IPS-15b (cell line): ENCODE data around the gene RCC1.

Source experiments
- H3K27me3 ChIP-seq: one replicate; pipeline ENCODE4 v1.6.1; 2013; ENCODE audit warnings: low read length; ENCODE audit not compliant: control insufficient read depth, insufficient read depth
- H3K36me3 ChIP-seq: one replicate; pipeline ENCODE4 v1.6.1; 2013; ENCODE audit warnings: low read length; ENCODE audit not compliant: control insufficient read depth, insufficient read depth
- H3K4me1 ChIP-seq: one replicate; pipeline ENCODE4 v1.6.1; 2013; ENCODE audit warnings: mild to moderate bottlenecking, low read length; ENCODE audit not compliant: control insufficient read depth, insufficient read depth
- H3K4me3 ChIP-seq: one replicate; pipeline ENCODE4 v1.5.1; 2013; ENCODE audit warnings: low read depth, low read length
- H3K9ac ChIP-seq: one replicate; pipeline ENCODE4 v1.6.1; 2013; ENCODE audit warnings: low read depth, mild to moderate bottlenecking, low read length
- H3K9me3 ChIP-seq: one replicate; pipeline ENCODE4 v1.6.1; 2013; ENCODE audit warnings: mild to moderate bottlenecking, low read length; ENCODE audit not compliant: control insufficient read depth, insufficient read depth

RCC1 gene

DNA sequence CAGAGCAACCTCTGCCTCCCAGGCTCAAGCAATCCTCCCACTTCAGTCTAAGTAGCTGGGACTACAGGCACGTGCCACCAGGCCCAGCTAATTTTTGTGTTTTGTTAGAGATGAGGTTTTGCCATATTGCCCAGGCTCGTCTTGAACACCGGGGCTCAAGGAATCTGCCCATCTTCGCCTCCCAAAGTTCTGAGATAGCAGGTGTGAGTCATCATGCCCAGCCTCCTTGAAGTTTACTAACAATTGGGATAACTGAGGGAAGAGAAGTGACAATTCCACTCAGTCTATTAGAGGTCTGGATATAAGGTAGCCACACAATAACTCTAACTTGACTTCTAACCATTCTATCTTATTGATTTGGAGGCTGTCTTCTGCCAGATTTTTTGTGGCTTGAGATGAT lies 6.3 kb upstream of the RCC1 start:
- no peak overlapping the region for H3K9ac ChIP-seq
- H3K36me3 ChIP-seq, result peaks cover 5% of the 10 kb centered on the region
- no peaks in the 10 kb centered on the region for H3K27me3 ChIP-seq
- no peaks in the 10 kb centered on the region for H3K4me1 ChIP-seq
- no peak overlapping the region for H3K4me3 ChIP-seq
- H3K9me3 ChIP-seq, result no peaks in the 10 kb centered on the region

GRCh38 chr1:28501925-28502324 lies 3.9 kb upstream of the RCC1 start:
- H3K4me3 ChIP-seq, result no peak overlapping the region
- peaks cover 9% of the 10 kb centered on the region for H3K36me3 ChIP-seq
- H3K9ac ChIP-seq, result no peak overlapping the region
- H3K9me3 ChIP-seq, result no peaks in the 10 kb centered on the region
- no peaks in the 10 kb centered on the region for H3K4me1 ChIP-seq
- no peaks in the 10 kb centered on the region for H3K27me3 ChIP-seq

- no peaks in the 10 kb centered on the region for H3K9me3 ChIP-seq
- no peaks in the 10 kb centered on the region for H3K27me3 ChIP-seq
- no peak overlapping the region for H3K4me3 ChIP-seq
- peaks cover 19% of the 10 kb centered on the region for H3K36me3 ChIP-seq
- H3K4me1 ChIP-seq, result no peaks in the 10 kb centered on the region
- no peak overlapping the region for H3K9ac ChIP-seq
Measured at GRCh38 chr1:28503117-28503516, 2.7 kb upstream of the RCC1 start.

GRCh38 chr1:28506907-28507246 lies 1.0 kb downstream of the RCC1 start:
- H3K27me3 ChIP-seq, result no peaks in the 10 kb centered on the region
- peaks cover 47% of the 10 kb centered on the region for H3K36me3 ChIP-seq
- peak overlapping the region; percentile 100 for H3K9ac ChIP-seq
- peak overlapping the region; percentile 77 for H3K4me3 ChIP-seq
- no peaks in the 10 kb centered on the region for H3K9me3 ChIP-seq
- peaks cover 15% of the 10 kb centered on the region for H3K4me1 ChIP-seq

DNA sequence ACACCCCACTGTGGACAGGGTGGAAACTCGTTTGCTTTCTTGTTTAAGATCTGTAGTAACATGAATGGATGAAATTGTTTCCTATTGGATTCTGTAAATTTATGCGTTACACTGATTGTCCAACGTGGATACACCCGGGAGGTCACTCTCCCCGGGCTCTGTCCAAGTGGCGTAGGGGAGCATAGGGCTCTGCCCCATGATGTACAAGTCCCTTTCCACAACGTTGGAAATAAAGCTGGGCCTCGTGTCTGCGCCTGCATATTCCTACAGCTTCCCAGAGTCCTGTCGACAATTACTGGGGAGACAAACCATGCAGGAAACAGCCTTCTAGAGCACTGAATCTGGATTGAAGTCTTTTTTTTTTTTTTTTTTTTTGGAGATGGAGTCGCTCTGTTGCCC lies 1.4 kb downstream of the RCC1 start:
- peaks cover 47% of the 10 kb centered on the region for H3K36me3 ChIP-seq
- no peaks in the 10 kb centered on the region for H3K27me3 ChIP-seq
- peak overlapping the region; percentile 100 for H3K9ac ChIP-seq
- peaks cover 15% of the 10 kb centered on the region for H3K4me1 ChIP-seq
- no peaks in the 10 kb centered on the region for H3K9me3 ChIP-seq
- H3K4me3 ChIP-seq, result peak overlapping the region; percentile 77

DNA sequence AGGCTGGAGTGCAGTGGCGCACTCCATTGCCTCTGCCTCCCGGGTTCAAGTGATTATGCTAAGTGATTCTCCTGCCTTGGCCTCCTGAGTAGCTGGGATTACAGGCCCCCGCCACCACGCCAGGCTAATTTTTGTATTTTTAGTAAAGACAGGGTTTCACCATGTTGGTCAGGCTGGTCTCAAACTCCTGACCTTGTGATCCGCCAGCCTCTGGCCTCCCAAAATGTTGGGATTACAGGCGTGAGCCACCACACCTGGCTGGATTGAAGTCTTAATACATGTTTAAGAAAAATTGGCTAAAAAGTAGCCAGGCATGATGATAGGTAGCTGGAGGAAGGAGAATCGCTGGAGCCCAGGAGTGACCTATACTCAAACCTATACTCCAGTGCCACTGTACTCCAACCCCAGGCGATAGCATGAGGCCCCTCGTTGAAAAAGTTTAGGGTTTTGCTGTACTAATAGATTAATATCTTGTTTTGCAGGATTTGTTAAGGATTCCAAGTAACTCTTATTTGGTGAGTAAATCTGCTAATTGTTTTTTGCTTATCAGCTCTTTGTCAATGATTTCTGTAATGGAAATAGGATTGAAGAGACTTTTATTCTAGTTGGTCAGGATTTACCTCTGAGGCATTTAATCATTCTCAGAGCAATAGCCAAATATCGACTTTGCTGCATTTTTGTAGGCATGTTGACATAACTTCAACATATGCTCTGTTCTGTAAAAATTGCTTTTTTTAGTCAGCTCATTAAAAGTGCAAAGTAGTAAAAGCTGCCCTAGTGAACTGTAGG lies 2.0 kb downstream of the RCC1 start:
- Histone ChIP-seq H3K9me3 (no peaks in the 10 kb centered on the region), H3K9ac (peak overlapping the region; percentile 100), H3K36me3 (peaks cover 47% of the 10 kb centered on the region), H3K4me3 (peak overlapping the region; percentile 77), H3K27me3 (no peaks in the 10 kb centered on the region), H3K4me1 (peaks cover 15% of the 10 kb centered on the region)

DNA sequence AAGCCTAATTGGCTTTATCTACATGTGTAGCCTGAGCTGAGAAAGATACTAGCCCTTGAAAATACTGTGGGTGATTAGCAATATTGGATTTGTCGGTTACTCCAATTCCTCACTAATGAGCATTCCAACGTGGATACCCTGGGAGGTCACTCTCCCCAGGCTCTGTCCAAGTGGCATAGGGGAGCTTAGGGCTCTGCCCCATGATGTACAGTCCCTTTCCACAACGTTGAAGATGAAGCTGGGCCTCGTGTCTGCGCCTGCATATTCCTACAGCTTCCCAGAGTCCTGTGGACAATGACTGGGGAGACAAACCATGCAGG lies 2.6 kb downstream of the RCC1 start:
- Histone ChIP-seq H3K9me3 (no peaks in the 10 kb centered on the region), H3K4me3 (peak overlapping the region; percentile 77), H3K36me3 (peaks cover 47% of the 10 kb centered on the region), H3K4me1 (peaks cover 15% of the 10 kb centered on the region), H3K9ac (peak overlapping the region; percentile 100), H3K27me3 (no peaks in the 10 kb centered on the region)

GRCh38 chr1:28509705-28510272 lies 3.9 kb downstream of the RCC1 start:
- peaks cover 47% of the 10 kb centered on the region for H3K36me3 ChIP-seq

DNA sequence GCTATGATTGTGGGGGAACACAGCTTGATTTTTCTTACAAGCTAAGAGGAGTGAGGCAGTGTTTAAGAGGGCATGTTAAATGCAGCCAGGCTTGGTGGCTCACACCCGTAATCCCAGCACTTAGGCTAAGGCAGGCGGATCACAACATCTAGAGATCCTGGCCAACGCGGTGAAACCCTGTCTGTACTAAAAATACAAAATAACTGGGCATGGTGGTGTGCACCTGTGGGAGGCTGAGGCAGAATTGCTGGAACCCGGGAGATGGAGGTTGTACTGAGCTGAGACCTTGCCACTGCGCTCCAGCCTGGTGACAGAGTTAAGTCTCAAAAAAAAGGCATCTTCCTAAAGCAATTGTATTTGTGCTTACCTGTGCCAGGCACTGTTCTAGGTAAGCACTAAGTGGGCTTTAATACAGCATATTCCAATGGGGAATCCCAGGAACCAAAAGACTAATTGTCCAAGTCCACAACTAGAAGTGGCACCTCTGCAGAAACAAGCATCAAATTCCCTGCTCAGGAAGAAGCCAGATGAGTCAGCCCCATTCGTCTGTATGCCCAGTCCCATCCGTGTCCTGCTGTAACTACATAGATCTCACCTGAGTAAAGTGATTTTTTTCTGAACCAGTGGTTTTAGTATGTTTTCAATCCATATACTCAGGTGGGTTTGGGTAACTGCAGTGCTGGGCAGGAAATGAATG lies 4.6 kb downstream of the RCC1 start:
- peak overlapping the region; percentile 100 for H3K9ac ChIP-seq
- H3K4me1 ChIP-seq, result peaks cover 15% of the 10 kb centered on the region
- no peaks in the 10 kb centered on the region for H3K27me3 ChIP-seq
- peak overlapping the region; percentile 2 for H3K4me3 ChIP-seq
- H3K9me3 ChIP-seq, result no peaks in the 10 kb centered on the region
- peaks cover 47% of the 10 kb centered on the region for H3K36me3 ChIP-seq

More at GRCh38 chr1:28509705-28510272, 3.9 kb downstream of the RCC1 start:
- Histone ChIP-seq H3K27me3 (no peaks in the 10 kb centered on the region), H3K4me3 (peak overlapping the region; percentile 2), H3K9ac (peak overlapping the region; percentile 100), H3K9me3 (no peaks in the 10 kb centered on the region), H3K4me1 (peaks cover 15% of the 10 kb centered on the region)

- Histone ChIP-seq H3K4me3 (no peak overlapping the region), H3K9ac (no peak overlapping the region), H3K27me3 (no peaks in the 10 kb centered on the region), H3K36me3 (peaks cover 47% of the 10 kb centered on the region), H3K4me1 (peaks cover 15% of the 10 kb centered on the region), H3K9me3 (no peaks in the 10 kb centered on the region)
Measured at GRCh38 chr1:28510970-28511440, 5.2 kb downstream of the RCC1 start.

DNA sequence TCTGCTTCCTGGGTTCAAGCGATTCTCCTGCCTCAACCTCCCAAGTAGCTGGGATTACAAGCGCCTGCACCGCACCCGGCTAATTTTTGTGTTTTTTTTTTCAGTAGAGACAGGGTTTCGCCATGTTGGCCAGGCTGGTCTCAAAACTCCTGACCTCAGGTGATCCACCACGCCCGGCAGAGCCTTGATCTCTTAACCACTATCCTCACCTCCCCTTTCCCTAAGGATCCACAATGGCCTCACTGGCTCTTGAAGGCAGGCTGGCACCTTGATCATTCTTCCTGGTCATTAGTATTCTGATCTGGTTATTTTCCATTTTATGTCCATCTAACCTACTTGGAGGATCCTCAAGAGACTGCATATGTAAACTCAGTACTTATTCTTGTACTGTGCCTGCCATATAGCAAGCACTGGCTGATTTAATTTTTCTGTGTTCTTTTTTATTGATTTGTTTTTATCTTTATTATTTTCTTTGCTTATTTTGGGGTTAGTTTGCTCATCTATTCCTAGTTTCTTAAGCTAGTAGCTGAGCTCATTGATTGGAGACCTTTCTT lies 6.3 kb downstream of the RCC1 start:
- Histone ChIP-seq H3K36me3 (peaks cover 36% of the 10 kb centered on the region), H3K27me3 (no peaks in the 10 kb centered on the region), H3K9me3 (no peaks in the 10 kb centered on the region), H3K9ac (no peak overlapping the region), H3K4me3 (no peak overlapping the region), H3K4me1 (peaks cover 15% of the 10 kb centered on the region)
